ENCODE results near the gene SUSD4.

SUSD4 gene

GRCh38 chr1:223245411-223245810 lies 118.6 kb downstream of the SUSD4 start:
- Histone ChIP-seq H3K4me3 (no peak overlapping the region), H3K27ac (no peak overlapping the region)
- no peak for TF ChIP-seq CTCF (IDR thresholded peaks at IDR 0.05)
- DNase-seq (ENCODE audit: low spot score), result peak; percentile 41

GRCh38 chr1:223244366-223245103 lies 119.4 kb downstream of the SUSD4 start:
- DNase-seq (ENCODE audit: low spot score), result peak; percentile 33
- no peak for TF ChIP-seq CTCF (IDR thresholded peaks at IDR 0.05)
- no peak overlapping the region for H3K27ac ChIP-seq

GRCh38 chr1:223243441-223244050 lies 120.4 kb downstream of the SUSD4 start:
- H3K4me3 ChIP-seq, result no peak overlapping the region
- TF ChIP-seq CTCF (IDR thresholded peaks at IDR 0.05), result no peak
- no peak overlapping the region for H3K27ac ChIP-seq
- DNase-seq (ENCODE audit: low spot score), result peak; percentile 24

More at GRCh38 chr1:223244366-223245103, 119.4 kb downstream of the SUSD4 start:
- H3K4me3 ChIP-seq, result no peak overlapping the region

- DNase-seq (ENCODE audit: low spot score), result peak; percentile 55
- H3K27ac ChIP-seq, result no peak overlapping the region
- H3K4me3 ChIP-seq, result no peak overlapping the region
- no peak for TF ChIP-seq CTCF (IDR thresholded peaks at IDR 0.05)
Measured at GRCh38 chr1:223242971-223243370, 121.0 kb downstream of the SUSD4 start.

- H3K4me3 ChIP-seq, result no peak overlapping the region
- TF ChIP-seq CTCF (IDR thresholded peaks at IDR 0.05), result no peak
- peak; percentile 65 for DNase-seq (ENCODE audit: low spot score)
- H3K27ac ChIP-seq, result no peak overlapping the region
Measured at GRCh38 chr1:223242382-223242955, 121.5 kb downstream of the SUSD4 start.

GRCh38 chr1:223240122-223240521 lies 123.9 kb downstream of the SUSD4 start:
- no peak for TF ChIP-seq CTCF (IDR thresholded peaks at IDR 0.05)
- H3K4me3 ChIP-seq, result no peak overlapping the region
- no peak overlapping the region for H3K27ac ChIP-seq

More at GRCh38 chr1:223240122-223240521, 123.9 kb downstream of the SUSD4 start:
- DNase-seq (ENCODE audit: low spot score), result no peak

Measured in coronary artery (tissue), 2 donors.